ENCODE data around the gene PSMD4.

GRCh38 chr1:151273924-151274466 lies 19.5 kb downstream of the PSMD4 start:
- no peak for TF ChIP-seq CTCF (IDR thresholded peaks at IDR 0.05)
- no peak for TF ChIP-seq EZH2 (IDR thresholded peaks at IDR 0.05; ENCODE audit: borderline replicate concordance, insufficient read depth, low read depth, low read length, poor library complexity, severe bottlenecking)

Data from B cell (primary cell).